Measurements from ENCODE around the gene BBS9. TPM values are rescaled to one million over a fixed set of nuclear protein-coding genes. Genes with fewer than 3 reads are reported as not detected.

BBS9 gene
- total RNA-seq, 1 experiment from 2014 or later: 9.4 TPM

DNA sequence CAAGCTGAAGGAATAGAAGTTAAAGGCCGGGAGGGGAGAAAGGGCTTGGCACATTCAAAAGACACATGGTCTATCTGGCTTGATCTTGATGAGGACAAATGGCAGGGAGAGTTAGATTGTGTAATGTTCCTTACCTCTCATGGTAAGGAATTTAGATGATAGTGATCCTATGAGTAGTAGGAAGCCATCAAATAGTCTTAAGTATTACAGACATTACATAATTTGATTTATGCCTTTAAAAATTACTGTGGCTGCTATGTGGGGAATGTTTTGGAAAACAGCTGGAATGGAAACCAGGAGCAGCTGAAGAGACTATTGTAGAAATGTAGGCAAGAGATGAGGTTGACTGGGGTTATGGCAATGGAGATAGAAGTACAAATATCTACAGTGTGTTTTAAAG, 424.7 kb downstream of the BBS9 start:
- CTCF ChIA-PET: no interaction called here

GRCh38 chr7:33554576-33554975, 425.2 kb downstream of the BBS9 start:
- Mint-ChIP-seq H3K4me1 (ENCODE audit: low read depth, unreplicated experiment) (no peaks in the 10 kb centered on the region), H3K4me3 (ENCODE audit: low read depth, unreplicated experiment) (no peak overlapping the region), H3K27ac (ENCODE audit: unreplicated experiment) (no peak overlapping the region), H3K9me3 (ENCODE audit: low read depth, unreplicated experiment) (no peaks in the 10 kb centered on the region), H3K36me3 (ENCODE audit: insufficient read depth, unreplicated experiment) (no peaks in the 10 kb centered on the region), H3K27me3 (ENCODE audit: unreplicated experiment) (peaks cover 12% of the 10 kb centered on the region)
- intact Hi-C loops (cut with micrococcal nuclease; ENCODE audit: unreplicated experiment): no loop called here
- no TSS peak for BruUV-seq (replicated peaks)
- TF ChIP-seq, protein P1, sequence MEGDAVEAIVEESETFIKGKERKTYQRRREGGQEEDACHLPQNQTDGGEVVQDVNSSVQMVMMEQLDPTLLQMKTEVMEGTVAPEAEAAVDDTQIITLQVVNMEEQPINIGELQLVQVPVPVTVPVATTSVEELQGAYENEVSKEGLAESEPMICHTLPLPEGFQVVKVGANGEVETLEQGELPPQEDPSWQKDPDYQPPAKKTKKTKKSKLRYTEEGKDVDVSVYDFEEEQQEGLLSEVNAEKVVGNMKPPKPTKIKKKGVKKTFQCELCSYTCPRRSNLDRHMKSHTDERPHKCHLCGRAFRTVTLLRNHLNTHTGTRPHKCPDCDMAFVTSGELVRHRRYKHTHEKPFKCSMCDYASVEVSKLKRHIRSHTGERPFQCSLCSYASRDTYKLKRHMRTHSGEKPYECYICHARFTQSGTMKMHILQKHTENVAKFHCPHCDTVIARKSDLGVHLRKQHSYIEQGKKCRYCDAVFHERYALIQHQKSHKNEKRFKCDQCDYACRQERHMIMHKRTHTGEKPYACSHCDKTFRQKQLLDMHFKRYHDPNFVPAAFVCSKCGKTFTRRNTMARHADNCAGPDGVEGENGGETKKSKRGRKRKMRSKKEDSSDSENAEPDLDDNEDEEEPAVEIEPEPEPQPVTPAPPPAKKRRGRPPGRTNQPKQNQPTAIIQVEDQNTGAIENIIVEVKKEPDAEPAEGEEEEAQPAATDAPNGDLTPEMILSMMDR (IDR thresholded peaks at IDR 0.05; ENCODE audit: unreplicated experiment): no peak
- DNase-seq: no peak
- CTCF ChIA-PET: no interaction called here

More for the DNA sequence above, 424.7 kb downstream of the BBS9 start:
- intact Hi-C loops (cut with micrococcal nuclease; ENCODE audit: unreplicated experiment): no loop called here
- H3K27me3 Mint-ChIP-seq (ENCODE audit: unreplicated experiment): peaks cover 12% of the 10 kb centered on the region
- no peak overlapping the region for H3K4me3 Mint-ChIP-seq (ENCODE audit: low read depth, unreplicated experiment)
- no peak for DNase-seq
- H3K9me3 Mint-ChIP-seq (ENCODE audit: low read depth, unreplicated experiment): no peaks in the 10 kb centered on the region
- H3K27ac Mint-ChIP-seq (ENCODE audit: unreplicated experiment): no peak overlapping the region
- TF ChIP-seq, protein P1 (IDR thresholded peaks at IDR 0.05; ENCODE audit: unreplicated experiment): no peak
- no peaks in the 10 kb centered on the region for H3K36me3 Mint-ChIP-seq (ENCODE audit: insufficient read depth, unreplicated experiment)
- BruUV-seq (replicated peaks): no TSS peak
- H3K4me1 Mint-ChIP-seq (ENCODE audit: low read depth, unreplicated experiment): no peaks in the 10 kb centered on the region

DNA sequence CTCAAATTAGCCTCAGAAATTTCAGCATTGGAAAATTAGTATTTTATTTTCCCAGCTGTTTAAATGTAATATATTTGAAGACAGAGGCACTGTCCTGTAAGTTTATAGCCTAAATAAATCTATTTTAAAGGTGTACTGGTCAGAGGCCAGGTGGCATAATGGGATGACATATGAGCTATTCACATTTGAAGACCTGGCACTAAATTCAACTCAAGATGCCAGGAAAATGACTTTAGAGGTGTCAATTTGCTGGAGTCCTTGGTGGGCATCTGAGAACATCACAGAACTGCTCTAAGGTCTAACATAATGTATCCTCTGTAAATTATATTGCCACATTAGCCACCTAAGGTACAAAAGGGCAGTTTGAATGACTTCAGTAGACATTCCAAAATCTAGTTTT, 427.1 kb downstream of the BBS9 start:
- Mint-ChIP-seq H3K36me3 (ENCODE audit: insufficient read depth, unreplicated experiment) (no peaks in the 10 kb centered on the region), H3K9me3 (ENCODE audit: low read depth, unreplicated experiment) (no peaks in the 10 kb centered on the region), H3K4me3 (ENCODE audit: low read depth, unreplicated experiment) (no peak overlapping the region), H3K27me3 (ENCODE audit: unreplicated experiment) (peaks cover 12% of the 10 kb centered on the region), H3K27ac (ENCODE audit: unreplicated experiment) (no peak overlapping the region), H3K4me1 (ENCODE audit: low read depth, unreplicated experiment) (no peaks in the 10 kb centered on the region)
- TF ChIP-seq, protein P1 (IDR thresholded peaks at IDR 0.05; ENCODE audit: unreplicated experiment): no peak
- BruUV-seq (replicated peaks): no TSS peak
- DNase-seq: no peak
- intact Hi-C loops (cut with micrococcal nuclease; ENCODE audit: unreplicated experiment): no loop called here
- CTCF ChIA-PET: no interaction called here

GRCh38 chr7:33558549-33559323, 429.4 kb downstream of the BBS9 start:
- Mint-ChIP-seq H3K27me3 (ENCODE audit: unreplicated experiment) (peaks cover 12% of the 10 kb centered on the region), H3K9me3 (ENCODE audit: low read depth, unreplicated experiment) (no peaks in the 10 kb centered on the region), H3K4me3 (ENCODE audit: low read depth, unreplicated experiment) (no peak overlapping the region), H3K27ac (ENCODE audit: unreplicated experiment) (no peak overlapping the region), H3K36me3 (ENCODE audit: insufficient read depth, unreplicated experiment) (no peaks in the 10 kb centered on the region), H3K4me1 (ENCODE audit: low read depth, unreplicated experiment) (no peaks in the 10 kb centered on the region)
- no TSS peak for BruUV-seq (replicated peaks)
- CTCF ChIA-PET: no interaction called here
- no peak for DNase-seq
- intact Hi-C loops (cut with micrococcal nuclease; ENCODE audit: unreplicated experiment): no loop called here
- TF ChIP-seq, protein P1 (IDR thresholded peaks at IDR 0.05; ENCODE audit: unreplicated experiment): no peak

Data from Calu3 (cell line).